Testis (tissue), 3 donors: Measurements from ENCODE around the gene KDM4C. TPM values are rescaled to one million over a fixed set of nuclear protein-coding genes. Genes with fewer than 3 reads are reported as not detected.

ENCODE experiments used
- DNase-seq: peaks from one replicate; pipeline ENCODE4 v3.0.0-alpha.2; 2019
- H3K27ac ChIP-seq, 2 donors: fragments of 200-600 bp; sonication (generic); one replicate each; pipeline ENCODE4 v1.5.1; 2019
- H3K27me3 ChIP-seq: fragments of 200-600 bp; sonication (generic); one replicate; pipeline ENCODE4 v1.5.1; 2019
- H3K36me3 ChIP-seq: fragments of 200-600 bp; sonication (generic); one replicate; pipeline ENCODE4 v1.5.1; 2017; ENCODE audit warnings: low read depth; ENCODE audit errors: missing control alignments
- H3K4me1 ChIP-seq: fragments of 200-600 bp; sonication (generic); one replicate; pipeline ENCODE4 v1.5.1; 2019
- H3K4me3 ChIP-seq, 2 donors: fragments of 200-600 bp; sonication (generic); one replicate each; pipeline ENCODE4 v1.5.1; 2017 to 2019
- H3K9me3 ChIP-seq: fragments of 200-600 bp; sonication (generic); one replicate; pipeline ENCODE4 v1.5.1; 2017
- POLR2A ChIP-seq: fragments of 450-650 bp; IDR thresholded peaks from one replicate; pipeline ENCODE4 v1.6.1; 2017; ENCODE audit warnings: antibody characterized with exemption, mild to moderate bottlenecking, moderate library complexity
- WGBS, 2 donors: methylation state at CpG; one replicate each; pipeline ENCODE4 v1.1.5; 2018; 5-methylcytosine and 5-hydroxymethylcytosine counted together
- intact Hi-C: fragments of 100-400 bp; cut with DNase I; formaldehyde crosslinking; loops from one replicate; pipeline ENCODE4 v1.15.1; 2023; ENCODE audit warnings: low total_unique reads
- polyA plus RNA-seq: library from polyadenylated mRNA; stranded (reverse); fragments of 350-450 nt; fragmentation: Illumina TruSeq; extraction: RNeasy Lipid Tissue Mini Kit (QIAGEN cat#74804); gene quantifications from one replicate; pipeline ENCODE4 v1.2.3, GENCODE V29; 2014; ENCODE audit warnings: low read depth, low replicate concordance; ENCODE audit not compliant: insufficient read depth
- total RNA-seq, 2 donors: library from RNA; depleted of rRNA; stranded (reverse); fragments of >200 nt; gene quantifications; one replicate each; pipeline ENCODE4 v1.2.3, GENCODE V29; 2016
- TF ChIP-seq, protein P1 (sequence below), 3 experiments: fragments of 450-650 bp in 2 of 3; fragments of 200-600 bp in 1 of 3; sonication (generic) in 1 of 3; IDR thresholded peaks; one replicate each; pipeline ENCODE4 v1.5.1; 2016 to 2019; ENCODE audit warnings: antibody characterized with exemption in 3 of 3, mild to moderate bottlenecking in 2 of 3, moderate library complexity in 1 of 3

KDM4C gene
- total and polyA plus RNA-seq, 3 donors from 2014 or later: 16.7 to 58.8 (median 48.8) TPM

DNA sequence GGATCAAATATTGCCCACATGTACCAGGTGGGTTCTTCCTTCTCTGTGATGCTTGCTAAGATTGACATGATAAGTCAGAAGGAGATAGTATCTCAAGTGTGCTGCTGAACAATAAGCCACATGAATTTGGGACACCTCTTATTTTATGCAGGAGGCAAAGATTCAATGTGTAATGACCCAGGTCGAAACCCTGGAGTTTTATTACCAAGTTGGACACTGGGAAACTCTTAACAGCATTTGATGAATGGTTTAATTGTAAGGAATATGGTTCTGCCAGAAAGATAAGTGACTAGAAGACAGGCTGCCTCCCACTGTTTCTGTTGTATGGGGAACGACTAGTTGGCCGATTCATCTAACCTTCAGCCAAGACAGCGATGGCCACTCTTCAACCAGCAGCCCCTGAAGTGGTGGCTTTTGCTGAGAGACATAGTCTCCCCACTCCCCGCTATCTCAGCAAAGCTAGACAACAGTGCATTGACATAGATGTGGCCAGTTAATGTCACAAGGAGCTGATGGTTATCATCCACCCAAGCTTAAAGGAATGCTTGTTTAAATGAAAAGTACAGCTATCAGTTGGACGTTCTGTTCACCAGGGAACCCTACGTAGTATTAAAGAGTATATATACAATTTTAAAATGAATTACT is 407.7 kb downstream of the KDM4C start:
- Histone ChIP-seq H3K27me3 (no peaks in the 10 kb centered on the region), H3K27ac (peak overlapping the region in 1 of 2 donors; percentile 28), H3K36me3 (no peaks in the 10 kb centered on the region), H3K4me1 (peaks cover 27% of the 10 kb centered on the region), H3K4me3 (no peak overlapping the region), H3K9me3 (no peaks in the 10 kb centered on the region)
- DNase-seq: no peak
- TF ChIP-seq, protein P1, sequence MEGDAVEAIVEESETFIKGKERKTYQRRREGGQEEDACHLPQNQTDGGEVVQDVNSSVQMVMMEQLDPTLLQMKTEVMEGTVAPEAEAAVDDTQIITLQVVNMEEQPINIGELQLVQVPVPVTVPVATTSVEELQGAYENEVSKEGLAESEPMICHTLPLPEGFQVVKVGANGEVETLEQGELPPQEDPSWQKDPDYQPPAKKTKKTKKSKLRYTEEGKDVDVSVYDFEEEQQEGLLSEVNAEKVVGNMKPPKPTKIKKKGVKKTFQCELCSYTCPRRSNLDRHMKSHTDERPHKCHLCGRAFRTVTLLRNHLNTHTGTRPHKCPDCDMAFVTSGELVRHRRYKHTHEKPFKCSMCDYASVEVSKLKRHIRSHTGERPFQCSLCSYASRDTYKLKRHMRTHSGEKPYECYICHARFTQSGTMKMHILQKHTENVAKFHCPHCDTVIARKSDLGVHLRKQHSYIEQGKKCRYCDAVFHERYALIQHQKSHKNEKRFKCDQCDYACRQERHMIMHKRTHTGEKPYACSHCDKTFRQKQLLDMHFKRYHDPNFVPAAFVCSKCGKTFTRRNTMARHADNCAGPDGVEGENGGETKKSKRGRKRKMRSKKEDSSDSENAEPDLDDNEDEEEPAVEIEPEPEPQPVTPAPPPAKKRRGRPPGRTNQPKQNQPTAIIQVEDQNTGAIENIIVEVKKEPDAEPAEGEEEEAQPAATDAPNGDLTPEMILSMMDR (IDR thresholded peaks at IDR 0.05): no peak
- TF ChIP-seq POLR2A: no peak
- 61 to 71% methylated on average over 7 of the region's 7 CpGs for WGBS, 2 donors
- intact Hi-C loops: no loop called here

DNA sequence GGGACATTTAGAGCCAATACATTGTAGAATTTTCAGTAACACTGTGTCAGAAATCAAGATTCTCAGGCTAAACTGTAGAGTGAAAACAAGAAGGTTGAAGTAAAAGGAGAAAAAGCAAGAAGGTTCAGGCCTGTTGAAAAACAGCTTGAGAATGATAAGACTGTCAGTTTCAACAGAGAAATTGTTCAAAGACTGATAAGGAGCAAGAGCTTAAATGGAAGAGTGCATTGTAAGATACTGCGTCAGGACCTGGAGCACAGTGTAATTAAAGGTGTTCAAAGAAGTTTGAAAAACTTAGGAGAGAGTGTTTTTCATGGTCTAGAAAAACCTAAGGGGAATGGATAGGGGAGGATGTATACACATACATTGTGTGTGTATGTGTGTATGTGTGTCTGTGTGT is 408.3 kb downstream of the KDM4C start:
- no peaks in the 10 kb centered on the region for H3K9me3 ChIP-seq
- DNase-seq: no peak
- H3K27ac ChIP-seq: peak overlapping the region in 1 of 2 donors; percentile 28
- no peak overlapping the region for H3K4me3 ChIP-seq
- WGBS, 2 donors: 69 to 88% methylated on average over 1 of the region's 1 CpG
- no peaks in the 10 kb centered on the region for H3K27me3 ChIP-seq
- peaks cover 20% of the 10 kb centered on the region for H3K4me1 ChIP-seq
- intact Hi-C loops: no loop called here
- TF ChIP-seq, protein P1 (IDR thresholded peaks at IDR 0.05): no peak
- no peaks in the 10 kb centered on the region for H3K36me3 ChIP-seq

DNA sequence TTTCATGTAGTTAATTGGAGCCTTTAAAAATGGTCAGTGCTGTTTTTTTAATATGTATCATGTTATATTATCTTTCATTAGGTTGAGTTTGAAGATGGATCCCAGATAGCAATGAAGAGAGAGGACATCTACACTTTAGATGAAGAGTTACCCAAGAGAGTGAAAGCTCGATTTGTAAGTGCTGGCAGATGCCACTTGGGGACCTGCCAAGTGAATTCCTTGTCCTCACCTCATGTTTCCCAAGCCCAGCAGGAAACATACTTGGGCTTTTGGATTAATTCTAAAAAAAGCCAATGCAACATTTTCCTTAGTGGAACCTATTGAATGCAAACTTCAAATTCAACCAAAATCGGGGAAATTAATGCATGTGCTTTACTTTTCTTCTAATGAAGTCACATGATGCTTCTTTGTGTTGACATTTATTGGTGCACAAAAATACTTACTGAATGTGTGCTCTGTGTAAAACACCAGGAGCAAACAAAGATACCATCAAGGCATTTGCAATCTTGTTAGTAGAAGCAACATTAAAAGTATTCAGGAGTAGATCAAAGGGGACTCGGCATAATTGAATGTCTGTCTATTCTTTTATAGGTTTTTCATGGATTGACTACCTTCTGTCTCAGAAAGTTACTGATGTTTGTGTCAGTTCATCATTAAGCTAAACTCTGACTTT is 412.1 kb downstream of the KDM4C start:
- Histone ChIP-seq H3K9me3 (no peaks in the 10 kb centered on the region), H3K36me3 (no peaks in the 10 kb centered on the region), H3K4me1 (peaks cover 6% of the 10 kb centered on the region), H3K27ac (no peak overlapping the region), H3K27me3 (no peaks in the 10 kb centered on the region), H3K4me3 (no peak overlapping the region)
- 69 to 80% methylated on average over 3 of the region's 3 CpGs for WGBS, 2 donors
- intact Hi-C loops: no loop called here
- no peak for DNase-seq
- no peak for TF ChIP-seq POLR2A
- TF ChIP-seq, protein P1 (IDR thresholded peaks at IDR 0.05): no peak

DNA sequence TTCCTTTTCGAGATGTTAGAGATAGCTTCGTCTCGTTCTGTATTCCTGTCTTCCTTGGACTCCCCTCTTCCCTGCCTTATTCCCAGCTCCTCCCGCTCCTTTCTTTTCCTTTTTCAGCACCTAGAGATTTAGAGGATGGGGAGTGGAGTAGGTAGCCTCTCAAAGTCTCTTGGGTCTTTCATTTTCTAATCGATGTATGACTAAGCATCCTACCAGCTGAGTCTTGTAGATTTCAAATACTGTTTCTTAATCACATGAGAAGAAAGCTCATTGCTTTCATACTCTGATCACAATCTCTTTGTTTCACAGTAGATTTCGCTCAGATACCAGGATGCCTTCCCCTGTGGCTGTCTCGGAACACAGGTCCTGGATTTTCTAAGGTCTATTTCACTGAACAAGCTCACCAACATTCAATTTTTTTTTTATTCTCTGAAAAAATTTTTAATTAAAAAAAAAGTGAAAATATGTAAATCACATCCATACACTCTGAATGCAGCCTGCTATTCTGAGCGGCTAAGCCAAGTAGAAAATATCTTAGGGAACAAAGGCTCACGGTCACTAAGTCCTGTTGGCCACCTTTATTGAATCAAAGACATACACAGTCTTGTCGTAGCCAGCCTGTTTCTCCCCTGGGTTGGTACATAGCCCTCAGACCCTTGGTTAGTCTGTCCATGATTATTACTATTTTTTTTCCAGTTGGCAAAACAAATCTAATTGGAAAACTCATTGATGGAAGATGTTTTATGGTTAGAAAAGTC is 413.8 kb downstream of the KDM4C start:
- TF ChIP-seq, protein P1 (IDR thresholded peaks at IDR 0.05): no peak
- TF ChIP-seq POLR2A: no peak
- intact Hi-C loops: no loop called here
- Histone ChIP-seq H3K4me1 (no peaks in the 10 kb centered on the region), H3K9me3 (no peaks in the 10 kb centered on the region), H3K27me3 (no peaks in the 10 kb centered on the region), H3K4me3 (no peak overlapping the region), H3K27ac (no peak overlapping the region), H3K36me3 (no peaks in the 10 kb centered on the region)
- 87 to 94% methylated on average over 10 of the region's 10 CpGs for WGBS, 2 donors
- DNase-seq: no peak
